Fibroblast of skin of left quadriceps (primary cell): ENCODE results near the gene TRIM52.
"Not testable (repeated sequence)": the region's sequence is repeated elsewhere in the genome, so short reads cannot be mapped to it uniquely, and the experiment has no call there.

Source experiments
- DNase-seq, 2 experiments: peaks; one replicate each; pipeline ENCODE4 v3.0.0-alpha.2; 2013; ENCODE audit warnings: low read depth in 2 of 2

Gene TRIM52

DNA sequence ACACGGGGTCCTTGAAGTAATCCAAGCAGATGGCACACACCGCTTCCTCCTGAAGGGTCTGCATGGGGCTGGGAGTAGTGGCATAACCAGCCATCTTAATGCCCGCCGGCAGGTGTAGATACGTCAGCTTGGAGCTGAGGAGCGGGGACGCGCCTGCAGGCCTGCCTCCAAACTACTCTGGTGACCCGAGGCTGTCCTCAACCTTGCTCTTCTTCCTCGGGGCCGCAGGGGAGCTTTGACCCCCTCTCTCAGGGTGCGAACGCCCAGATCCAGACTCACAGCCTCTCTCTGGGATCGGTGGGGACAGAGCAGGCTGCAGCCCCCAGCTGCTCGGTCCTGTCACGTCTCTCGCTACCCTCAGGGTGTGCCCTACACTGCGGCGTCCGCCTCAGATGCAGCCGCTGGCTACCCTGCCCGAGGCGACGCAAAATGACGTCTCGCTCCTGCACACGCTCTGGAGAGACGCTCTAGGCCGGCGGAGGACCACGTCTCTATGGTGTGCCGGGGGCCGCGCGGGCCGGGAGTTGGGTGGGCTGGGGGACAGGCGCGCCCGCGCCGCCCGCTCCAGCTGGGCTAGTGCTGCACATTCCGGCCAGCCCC is at the start of gene TRIM52:
Gene TRIM52, minus strand, starts transcription at position 424 of the 600 bp plus-strand sequence. Its CDS starts 330 bp downstream, at position 94.
- DNase-seq: peak; percentile 72 to 75

DNA sequence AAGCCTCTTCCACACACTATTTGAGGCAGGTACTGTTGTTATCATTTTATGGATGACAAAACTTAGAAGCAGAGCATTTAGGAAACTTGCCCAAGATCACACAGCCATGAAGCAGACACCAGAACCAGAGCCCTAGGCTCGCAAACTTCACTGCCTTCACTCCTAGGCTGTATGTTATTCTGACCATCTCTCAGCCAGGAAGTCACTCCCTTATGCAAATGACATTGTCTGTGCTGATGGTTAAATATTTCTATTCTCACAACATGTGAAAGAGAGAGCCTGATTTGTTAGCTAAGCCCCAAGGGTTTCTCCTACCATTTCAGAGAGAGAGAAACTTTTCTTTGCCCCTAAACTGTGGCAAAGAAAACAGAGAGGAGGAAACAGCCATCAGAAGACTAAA is 26.4 kb upstream of the TRIM52 start:
- DNase-seq: not testable (repeated sequence)

DNA sequence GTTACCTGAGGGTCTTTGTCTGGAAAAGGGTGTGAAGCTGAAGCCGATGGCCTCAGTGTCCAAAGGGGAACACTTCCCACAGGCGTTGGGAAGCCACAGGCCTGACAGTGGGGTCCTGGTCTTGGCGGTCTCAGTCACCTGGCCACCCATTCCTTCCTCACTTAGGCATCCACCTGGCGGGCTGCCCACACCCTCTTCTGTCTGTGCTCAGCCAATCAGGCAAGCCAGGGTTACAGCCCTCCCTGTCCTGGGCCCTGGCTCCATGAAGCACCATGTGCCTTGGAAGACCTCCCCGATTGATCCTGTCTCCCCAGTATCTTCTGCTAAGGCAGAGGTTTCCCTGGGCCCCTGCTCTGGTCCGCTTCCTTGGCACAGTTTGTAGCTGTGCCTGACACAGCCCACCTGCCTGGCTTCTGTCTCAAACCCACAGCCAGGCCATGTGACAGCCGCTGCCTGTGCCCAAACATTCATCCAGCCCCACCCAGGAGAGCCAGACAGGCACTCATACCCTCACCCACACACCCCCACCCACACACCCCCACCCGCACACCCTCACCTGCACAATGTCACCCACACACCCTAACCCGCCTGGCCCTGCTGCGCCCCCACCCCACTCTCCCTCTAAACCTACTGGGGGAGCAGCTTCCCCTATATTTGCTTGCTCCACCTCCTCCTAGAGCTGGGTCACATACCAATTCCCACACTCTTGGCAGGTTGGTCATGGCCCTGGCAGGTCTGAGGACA is 25.2 kb upstream of the TRIM52 start:
- not testable (repeated sequence) for DNase-seq

DNA sequence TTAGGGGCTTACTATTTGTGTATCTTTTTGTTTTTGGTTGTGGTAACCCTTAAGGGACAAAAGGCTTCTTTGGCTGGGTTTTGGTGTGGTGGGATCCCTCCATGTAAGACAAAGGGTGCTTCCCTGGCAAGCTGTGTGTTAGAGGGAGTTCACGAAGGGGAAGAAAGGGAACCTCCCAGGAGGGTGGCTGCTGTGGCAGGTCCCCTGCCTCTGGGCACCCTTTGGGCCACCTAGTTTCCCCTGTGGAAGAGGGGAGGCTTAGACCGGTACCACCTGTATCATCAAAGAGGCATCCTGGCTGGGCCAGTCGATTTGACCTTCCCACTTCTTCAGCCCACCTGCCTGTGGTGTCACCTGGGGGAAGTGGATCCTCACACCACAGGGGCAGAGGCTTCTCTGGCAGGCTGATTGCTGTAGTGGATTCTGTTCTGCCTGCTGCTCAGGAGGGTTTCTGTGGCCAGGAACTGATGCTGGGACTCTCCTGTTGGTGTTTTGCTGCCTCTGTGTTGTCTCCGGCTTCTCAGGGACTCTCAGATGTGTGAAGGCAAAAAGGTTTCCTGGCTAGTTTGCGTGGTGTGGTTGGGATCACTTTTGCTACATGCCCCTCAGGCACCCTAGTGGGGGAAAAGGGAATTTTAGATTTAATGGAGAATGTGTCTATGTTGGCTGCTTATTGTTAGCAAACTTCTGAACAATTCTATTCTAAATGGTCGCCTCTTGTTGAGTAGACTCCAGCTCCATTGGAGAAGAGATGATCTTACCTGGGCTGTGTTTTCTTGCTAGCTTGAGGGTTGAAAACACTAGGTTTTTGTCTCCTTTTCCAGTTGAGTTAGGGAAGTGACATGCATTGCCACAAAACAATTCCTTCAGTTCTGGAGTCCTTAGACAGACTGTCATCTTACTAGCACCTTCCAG is 23.2 kb upstream of the TRIM52 start:
- DNase-seq: not testable (repeated sequence)

DNA sequence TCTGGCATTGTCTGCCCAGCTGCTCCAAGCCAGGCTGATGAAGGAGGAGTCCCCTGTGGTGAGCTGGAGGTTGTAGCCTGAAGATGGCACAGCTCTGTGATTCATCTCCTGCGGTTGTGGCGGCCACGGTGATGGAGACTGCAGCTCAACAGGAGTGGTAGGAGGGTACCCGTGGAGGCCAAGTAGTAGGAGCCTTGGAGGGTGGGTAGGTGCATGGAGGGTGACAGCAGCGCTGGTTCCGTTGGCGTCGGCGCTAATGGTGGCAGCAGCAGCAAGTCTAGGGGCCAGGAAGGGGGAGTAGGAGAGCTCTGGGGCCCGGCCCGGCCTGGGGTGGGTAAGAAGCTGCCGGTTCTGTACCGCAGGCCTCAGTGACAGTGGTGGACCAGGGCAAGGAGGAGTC is 22.4 kb upstream of the TRIM52 start:
- no peak for DNase-seq

DNA sequence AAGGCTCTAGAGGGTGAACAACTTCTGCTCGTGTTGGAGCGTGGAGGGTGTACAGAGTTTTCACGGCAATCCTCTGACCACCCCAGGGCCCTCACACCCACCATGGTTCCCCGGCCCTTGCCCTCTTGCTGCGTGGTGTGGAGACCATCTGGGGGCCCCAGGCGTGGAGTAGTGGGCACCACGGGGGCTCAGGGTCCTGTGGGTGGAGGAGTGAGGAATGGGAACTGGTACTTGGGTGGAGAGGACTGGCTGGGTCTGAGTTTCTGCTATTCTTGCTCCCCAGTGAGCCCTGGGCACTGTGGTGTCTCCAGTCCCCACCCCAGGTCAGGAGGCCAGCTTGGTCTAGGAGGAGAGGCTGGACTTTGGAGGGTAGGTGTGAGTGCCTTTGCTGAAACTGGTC is 21.9 kb upstream of the TRIM52 start:
- DNase-seq: no peak

DNA sequence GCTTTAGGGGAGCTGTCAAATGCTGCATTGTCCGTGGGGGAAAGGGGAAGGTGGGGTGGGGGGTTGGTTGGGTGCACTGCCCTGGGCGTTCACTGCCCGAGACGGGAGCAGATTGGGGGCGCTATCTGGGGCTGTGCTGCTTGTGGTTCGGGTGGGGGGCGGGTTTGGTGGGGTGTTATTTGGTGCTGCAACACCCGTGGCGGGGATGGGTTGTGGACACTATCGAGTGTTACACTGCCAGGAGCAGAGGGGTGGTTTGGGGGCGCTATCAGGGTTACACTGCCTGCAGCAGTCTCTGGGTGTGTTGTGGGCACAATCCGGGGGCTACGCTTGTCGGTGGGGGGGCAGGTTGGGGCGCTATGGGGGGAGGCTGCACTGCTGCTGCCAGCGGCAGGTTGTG is 21.5 kb upstream of the TRIM52 start:
- not testable (repeated sequence) for DNase-seq

DNA sequence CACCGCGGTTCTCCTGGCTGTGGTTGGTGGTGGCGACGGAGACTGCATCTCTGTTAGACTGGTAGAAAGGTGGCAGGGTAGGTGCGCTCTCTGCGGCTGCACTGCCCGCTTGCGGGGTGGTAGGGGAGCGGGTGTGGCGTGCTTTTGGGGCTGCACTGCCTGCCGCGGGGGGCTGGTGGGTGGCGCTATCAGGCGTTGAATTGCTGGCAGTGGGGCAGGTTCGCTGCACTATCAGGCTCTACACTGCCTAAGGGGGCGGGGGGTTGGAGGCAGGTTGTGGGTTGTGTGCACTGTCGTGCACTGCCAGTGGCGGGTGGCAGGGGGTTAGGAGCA is 21.0 kb upstream of the TRIM52 start:
- no peak for DNase-seq

DNA sequence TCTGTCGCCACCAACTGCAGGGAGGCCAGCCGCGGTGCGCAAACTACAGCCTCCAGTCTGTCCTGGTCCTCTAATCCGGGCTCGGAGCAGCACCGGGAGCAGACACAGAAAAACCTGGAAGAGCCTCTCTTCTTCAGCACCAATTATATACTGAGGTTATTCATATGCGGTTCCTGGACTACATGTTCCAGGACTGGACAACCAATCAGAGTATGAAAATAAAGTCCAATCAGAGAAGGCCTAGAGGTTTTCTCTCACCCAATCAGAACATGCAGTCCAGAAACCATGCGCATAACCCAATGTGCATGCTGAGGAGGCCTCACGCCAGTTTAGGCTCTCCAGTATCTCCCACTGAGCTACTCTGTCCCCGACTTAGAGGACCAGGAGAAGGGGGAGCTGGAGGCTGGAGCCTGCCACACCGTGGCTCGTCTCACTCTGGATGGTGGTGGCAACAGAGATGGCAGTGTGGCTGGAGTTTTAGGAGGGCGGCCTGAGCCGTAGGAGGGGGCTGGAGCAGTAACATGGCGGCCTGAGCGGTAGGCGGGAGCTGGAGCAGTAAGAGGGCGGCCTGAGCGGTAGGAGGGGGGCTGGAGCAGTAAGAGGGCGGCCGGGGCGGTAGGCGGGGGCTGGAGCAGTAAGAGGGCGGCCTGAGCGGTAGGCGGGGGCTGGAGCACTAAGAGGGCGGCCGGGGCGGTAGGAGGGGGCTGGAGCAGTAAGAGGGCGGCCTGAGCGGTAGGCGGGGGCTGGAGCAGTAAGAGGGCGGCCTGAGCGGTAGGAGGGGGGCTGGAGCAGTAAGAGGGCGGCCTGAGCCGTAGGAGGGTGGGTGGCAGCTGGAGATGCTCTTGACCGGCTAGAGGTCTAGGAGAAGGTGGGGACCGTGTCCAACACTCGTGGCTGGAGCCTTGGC is 20.4 kb upstream of the TRIM52 start:
- DNase-seq: no peak

DNA sequence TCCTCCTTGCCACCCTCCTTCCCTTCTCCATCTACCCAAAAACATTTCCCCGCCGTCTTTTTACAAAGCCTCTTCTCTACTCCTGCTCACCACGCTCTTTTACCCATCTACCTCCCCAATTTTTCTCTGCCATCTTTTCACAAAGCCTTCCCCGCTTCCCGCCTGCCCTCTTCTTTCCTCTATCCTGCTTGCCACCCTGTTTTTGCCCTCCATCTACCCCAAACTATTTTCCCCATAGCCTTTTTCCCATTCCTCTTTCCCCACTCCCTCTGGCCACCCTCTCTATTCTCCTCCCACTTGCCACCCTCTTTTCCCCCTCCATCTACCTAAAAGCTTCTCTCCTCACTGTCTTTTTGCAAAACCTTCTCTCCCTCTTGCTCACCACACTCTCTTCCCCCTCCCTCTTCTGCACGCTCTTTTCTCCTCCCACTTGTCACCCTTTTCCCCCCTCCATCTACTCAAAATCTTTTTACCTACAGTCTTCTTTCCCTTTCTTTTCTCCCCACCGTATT is 19.4 kb upstream of the TRIM52 start:
- DNase-seq: no peak

DNA sequence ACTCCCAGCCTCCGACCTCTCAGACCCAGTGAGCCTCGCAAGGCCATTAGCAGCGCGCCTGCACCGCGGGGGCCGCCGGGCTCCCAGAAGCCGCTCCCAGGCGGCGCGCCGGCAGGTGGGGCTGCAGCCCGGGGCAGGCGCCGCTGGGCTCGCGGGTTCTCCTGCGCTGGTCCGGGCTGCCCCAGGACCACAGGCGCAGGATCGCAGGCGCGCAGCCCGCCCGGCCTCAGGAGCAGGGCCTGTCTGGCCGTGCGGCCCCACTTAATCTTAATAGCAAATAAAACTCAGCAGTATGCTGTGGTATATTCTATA is 12.4 kb upstream of the TRIM52 start:
- not testable (repeated sequence) for DNase-seq

DNA sequence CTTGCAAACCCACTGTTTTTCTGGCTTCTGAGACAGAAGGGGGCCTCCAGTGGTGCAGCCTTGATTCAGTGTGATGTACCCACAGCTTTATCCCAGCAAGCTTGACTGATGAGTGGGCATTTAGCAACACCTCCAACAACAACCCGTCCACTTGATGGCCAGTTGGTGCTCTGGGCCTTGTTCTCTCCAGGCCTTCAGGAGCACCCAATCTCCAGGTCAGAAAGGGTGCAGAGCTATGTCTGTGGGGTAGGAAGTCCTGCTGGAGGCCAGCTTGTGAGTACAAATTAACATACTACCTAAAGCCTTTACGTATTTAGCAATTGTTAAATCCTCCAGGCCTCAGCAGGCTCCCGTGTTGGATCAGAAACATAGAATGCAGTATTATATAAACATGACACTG is 10.1 kb upstream of the TRIM52 start:
- no peak for DNase-seq

DNA sequence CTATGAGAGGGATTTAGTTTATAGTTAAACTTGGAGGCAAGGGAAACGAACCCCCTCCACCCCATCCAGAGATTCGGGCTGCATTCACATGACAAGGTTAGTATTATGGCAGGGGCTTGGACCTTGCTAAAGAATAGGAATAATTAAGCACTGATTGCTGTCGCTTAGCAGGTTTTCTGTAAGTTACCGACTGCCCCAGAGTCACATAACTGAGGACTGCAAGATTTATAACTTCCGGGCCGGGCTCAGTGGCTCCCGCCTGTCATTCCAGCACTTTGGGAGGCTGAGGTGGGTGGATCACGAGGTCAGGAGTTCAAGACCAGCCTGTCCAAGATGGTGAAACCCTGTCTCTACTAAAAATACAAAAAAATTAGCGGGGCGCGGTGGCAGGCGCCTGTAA is 7.0 kb upstream of the TRIM52 start:
- not testable (repeated sequence) for DNase-seq

DNA sequence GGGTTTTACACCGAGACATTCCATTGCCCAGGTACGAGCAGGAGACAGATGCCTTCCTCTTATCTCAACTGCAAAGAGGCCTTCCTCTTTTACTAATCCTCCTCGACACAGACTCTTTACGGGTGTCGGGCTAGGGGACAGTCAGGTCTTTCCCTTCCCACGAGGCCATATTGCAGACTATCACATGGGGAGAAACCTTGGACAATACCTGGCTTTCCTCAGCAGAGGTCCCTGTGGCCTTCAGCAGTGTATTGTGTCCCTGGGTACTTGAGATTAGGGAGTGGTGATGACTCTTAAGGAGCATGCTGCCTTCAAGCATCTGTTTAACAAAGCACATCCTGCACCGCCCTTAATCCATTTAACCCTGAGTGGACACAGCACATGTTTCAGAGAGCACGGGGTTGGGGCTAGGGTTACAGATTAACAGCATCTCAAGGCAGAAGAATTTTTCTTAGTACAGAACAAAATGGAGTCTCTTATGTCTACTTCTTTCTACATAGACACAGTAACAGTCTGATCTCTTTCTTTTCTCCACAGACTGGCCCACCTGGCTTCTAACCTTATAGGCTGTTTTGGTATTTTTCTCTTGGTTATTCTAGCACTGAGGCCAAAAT is 6.5 kb upstream of the TRIM52 start:
- not testable (repeated sequence) for DNase-seq

DNA sequence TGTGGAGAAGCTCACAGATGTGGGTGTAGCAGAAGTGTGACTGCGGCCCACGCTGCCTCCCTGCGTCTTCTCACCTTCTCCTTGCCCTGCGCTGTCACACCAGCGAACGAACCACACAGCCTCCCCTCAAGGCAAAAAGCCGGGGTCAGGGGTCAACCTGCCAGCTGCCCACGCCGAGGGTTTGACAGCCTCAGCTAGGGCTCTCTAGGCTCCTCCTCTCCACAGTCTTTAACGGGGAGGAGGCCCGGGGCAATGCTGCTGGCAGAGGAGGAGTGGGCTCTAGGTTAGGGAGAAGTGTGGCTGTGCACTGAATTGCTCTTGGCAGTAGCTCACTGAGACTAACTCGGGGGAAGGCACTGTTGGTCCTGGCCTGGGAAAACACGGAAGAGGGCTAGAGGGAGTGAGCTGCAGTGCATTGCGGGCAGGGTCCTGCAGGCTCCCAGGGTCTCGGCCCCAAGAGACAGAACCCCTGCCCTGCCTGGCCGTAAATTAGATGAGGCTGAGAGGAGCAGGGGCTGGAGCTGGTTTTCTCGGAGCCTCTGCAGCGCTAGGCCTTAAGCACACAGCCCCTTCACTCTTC is 4.2 kb upstream of the TRIM52 start:
- DNase-seq: no peak

DNA sequence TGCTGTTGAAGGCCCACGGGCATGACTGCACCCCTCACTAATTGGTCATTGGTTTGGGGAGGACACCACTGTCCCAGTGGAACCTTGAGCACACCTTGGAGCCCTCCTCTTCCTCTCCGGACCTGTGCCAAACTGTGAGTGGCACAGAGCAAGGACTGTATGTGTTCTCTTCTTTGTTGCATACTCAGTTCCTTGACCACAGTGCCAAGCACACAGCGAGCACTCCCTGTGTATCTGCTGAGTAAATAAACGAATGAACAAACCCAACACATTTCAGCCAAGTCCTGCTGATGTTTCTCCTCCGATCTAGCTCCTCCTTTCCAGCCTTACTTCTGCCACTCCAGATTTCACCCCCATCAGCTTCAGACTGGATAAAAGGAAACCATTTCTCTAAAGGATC is 2.7 kb upstream of the TRIM52 start:
- no peak for DNase-seq

DNA sequence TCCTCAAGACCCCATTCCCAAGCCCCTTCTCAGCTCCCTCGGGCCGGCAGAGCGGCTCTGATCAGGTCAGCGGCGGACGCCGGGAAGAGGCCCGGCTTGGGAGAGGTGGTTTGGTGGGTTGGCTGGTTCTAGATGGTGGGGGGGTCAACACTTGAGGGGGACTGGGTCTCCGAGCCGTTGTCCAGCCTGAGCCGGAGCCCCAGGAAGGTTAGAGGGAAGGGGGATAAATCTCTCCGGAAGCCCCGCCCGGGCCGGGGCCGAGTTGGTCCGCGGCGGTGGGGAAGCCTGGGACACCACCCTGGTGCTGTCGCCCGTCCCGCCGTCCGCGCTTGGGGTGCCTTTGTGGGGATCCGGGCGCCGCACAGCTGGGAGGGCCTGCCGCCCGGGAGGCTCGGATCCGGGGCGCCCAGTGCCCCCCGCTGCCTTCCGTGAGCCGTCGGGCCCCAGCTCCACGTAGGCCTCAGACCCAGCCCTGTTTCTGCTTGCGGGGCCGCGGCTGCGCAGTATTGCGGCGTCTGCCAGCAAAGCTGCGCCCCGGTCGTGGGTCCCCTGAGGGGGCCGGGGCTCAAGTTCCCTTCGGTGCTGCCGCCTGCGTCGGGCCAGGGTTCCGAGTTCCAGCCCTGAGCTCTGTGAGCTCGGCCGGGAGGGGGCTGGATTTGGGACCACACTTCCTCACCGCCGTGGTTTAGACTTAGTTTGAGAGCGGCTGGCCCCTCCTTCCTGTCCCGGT is 542 bp upstream of the TRIM52 start:
- DNase-seq: peak; percentile 37 to 41

DNA sequence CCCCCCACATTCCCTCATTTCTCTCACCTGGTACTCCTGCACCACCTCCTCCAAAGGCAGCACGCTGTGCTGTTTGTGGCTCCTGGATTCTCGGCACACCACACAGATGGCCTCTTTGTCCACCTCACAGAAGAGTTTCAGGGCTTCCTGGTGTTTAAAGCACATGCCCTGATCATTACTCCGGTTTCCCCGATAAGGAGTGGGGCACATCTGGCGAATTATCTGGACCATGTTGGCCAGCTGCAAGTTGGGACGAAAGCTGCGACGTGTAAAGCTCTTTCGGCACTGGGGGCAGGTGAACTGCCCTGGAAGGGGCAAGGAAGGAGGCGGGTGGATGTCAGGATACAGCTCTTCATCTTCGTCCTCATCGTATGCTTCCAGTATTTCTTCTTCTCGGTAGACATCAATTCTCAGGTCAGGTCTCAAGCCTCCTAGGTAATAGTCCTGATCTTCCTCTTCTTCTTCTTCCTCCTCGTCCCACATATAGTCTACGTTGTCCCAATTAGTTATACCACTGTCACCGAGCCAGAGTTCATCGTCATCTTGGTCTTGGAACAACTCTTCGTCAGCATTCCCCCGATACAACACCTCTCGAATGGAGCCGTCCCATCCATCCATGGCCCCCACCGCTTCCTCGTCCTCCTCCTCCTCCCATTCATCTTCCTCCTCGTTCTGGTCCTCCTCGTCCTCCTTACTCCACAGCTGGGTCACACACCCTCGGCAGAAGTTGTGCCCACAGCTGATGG is 796 bp downstream of the TRIM52 start:
- DNase-seq: no peak

DNA sequence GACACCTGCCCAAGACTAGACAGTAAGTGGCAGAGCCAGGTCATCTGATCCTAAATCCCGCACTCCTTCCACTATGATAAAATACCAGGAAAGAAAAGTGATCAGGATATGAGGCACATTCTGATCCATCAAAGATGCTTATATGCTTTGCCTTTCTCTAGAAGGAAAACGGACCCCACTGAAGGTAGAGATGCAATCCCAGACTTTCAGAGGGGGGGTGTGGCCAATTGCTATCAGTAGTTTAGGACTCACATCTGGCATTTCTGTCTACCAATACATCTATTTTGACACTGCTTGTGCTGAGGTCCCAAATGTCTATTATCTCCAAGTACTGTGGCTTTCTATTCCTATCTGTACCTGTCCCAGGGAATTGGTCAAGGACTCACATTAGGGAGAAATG is 1.7 kb downstream of the TRIM52 start:
- DNase-seq: no peak
